NCI-H2196 (cell line): ENCODE data around the gene N4BP2.
"Not testable (repeated sequence)": the region's sequence is repeated elsewhere in the genome, so short reads cannot be mapped to it uniquely, and the experiment has no call there.

Experiments
- DNase-seq: peaks from one replicate; lab custom pipeline; 2025; ENCODE audit not compliant: unreplicated experiment; lab: John Stamatoyannopoulos, UW

The N4BP2 gene

GRCh38 chr4:40056716-40057585, at the start of gene N4BP2:
N4BP2 (plus strand) TSS chr4:40056850; CDS start chr4:40097341, 40,491 bp downstream.
- DNase-seq, result peak; percentile 87

- no peak for DNase-seq
Observed at GRCh38 chr4:40016007-40016406, 40.6 kb upstream of the N4BP2 start.

GRCh38 chr4:40020221-40020620, 36.4 kb upstream of the N4BP2 start:
- no peak for DNase-seq

- not testable (repeated sequence) for DNase-seq
Observed at GRCh38 chr4:40021116-40021515, 35.5 kb upstream of the N4BP2 start.

- not testable (repeated sequence) for DNase-seq
Observed at GRCh38 chr4:40024049-40024448, 32.6 kb upstream of the N4BP2 start.

GRCh38 chr4:40032785-40033184, 23.9 kb upstream of the N4BP2 start:
- no peak for DNase-seq

GRCh38 chr4:40033613-40034012, 23.0 kb upstream of the N4BP2 start:
- DNase-seq, result no peak

- DNase-seq, result no peak
Observed at GRCh38 chr4:40038977-40039376, 17.7 kb upstream of the N4BP2 start.

- DNase-seq, result no peak
Observed at GRCh38 chr4:40040908-40041307, 15.7 kb upstream of the N4BP2 start.

GRCh38 chr4:40043786-40044185, 12.9 kb upstream of the N4BP2 start:
- no peak for DNase-seq

GRCh38 chr4:40046311-40046980, 10.2 kb upstream of the N4BP2 start:
- peak; percentile 44 for DNase-seq

- DNase-seq, result no peak
Observed at GRCh38 chr4:40053161-40053560, 3.5 kb upstream of the N4BP2 start.

GRCh38 chr4:40055511-40055862, 1.2 kb upstream of the N4BP2 start:
- DNase-seq, result no peak

GRCh38 chr4:40055863-40056715, 561 bp upstream of the N4BP2 start:
- peak; percentile 55 for DNase-seq

GRCh38 chr4:40057586-40058091, 989 bp downstream of the N4BP2 start:
- peak; percentile 87 for DNase-seq

- no peak for DNase-seq
Observed at GRCh38 chr4:40058121-40058520, 1.5 kb downstream of the N4BP2 start.

GRCh38 chr4:40058854-40059253, 2.2 kb downstream of the N4BP2 start:
- no peak for DNase-seq

GRCh38 chr4:40059362-40059761, 2.7 kb downstream of the N4BP2 start:
- no peak for DNase-seq

GRCh38 chr4:40065010-40065409, 8.4 kb downstream of the N4BP2 start:
- DNase-seq, result no peak

- DNase-seq, result no peak
Observed at GRCh38 chr4:40066651-40067050, 10.0 kb downstream of the N4BP2 start.

GRCh38 chr4:40070387-40070786, 13.7 kb downstream of the N4BP2 start:
- DNase-seq, result no peak
